GM10248 (cell line): ENCODE data around the gene NDUFB2.
"Not testable (repeated sequence)": the region's sequence is repeated elsewhere in the genome, so short reads cannot be mapped to it uniquely, and the experiment has no call there.

ENCODE experiments used
- CTCF ChIA-PET: fragments of 300-600 bp; sonication (Branson Sonifier 250); formaldehyde crosslinking; extraction: SDS; loops from one replicate; lab custom pipeline; 2021; ENCODE audit warnings: antibody characterized with exemption; lab: Yijun Ruan, JAX
- POLR2A ChIA-PET: fragments of 350-650 bp; sonication (Branson Sonifier 250); formaldehyde crosslinking; extraction: SDS; loops from one replicate; lab custom pipeline; 2020; ENCODE audit warnings: antibody characterized with exemption; lab: Yijun Ruan, JAX
- DNase-seq: peaks from one replicate; pipeline ENCODE4 v3.0.0; 2012; ENCODE audit errors: extremely low spot score
- TF ChIP-seq, protein P1 (sequence below): IDR thresholded peaks from 2 replicates; pipeline ENCODE4 v1.5.1; 2012; ENCODE audit warnings: mild to moderate bottlenecking, low read depth; ENCODE audit errors: extremely low read depth, missing control alignments, control extremely low read depth

Gene NDUFB2

DNA sequence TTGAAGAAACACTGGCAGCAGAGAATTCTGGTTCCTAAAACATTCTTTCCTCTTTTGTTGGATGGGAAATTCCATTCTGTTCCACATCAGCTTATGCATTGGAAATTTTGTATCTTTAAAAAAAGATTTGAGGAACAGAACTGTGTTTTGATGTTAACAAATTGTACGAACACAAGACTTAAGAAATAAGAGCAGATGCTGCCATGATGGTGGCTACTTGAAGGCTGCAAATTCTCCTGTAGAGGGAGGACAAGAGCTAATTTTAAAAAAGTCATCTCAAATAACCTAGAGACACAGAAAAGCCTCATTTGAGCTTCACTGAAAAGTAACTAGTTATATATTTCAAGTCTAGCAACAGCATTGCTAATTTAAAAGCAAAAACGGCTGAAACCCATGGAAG is 29.8 kb downstream of the NDUFB2 start:
- ChIA-PET POLR2A (no interaction called here), CTCF (interaction anchor here (0.8 to 1.7 kb wide), 10 partner anchors 11 to 923 kb away, joined by 3 to 11 read pairs (median 4); no protein-coding TSS in a partner anchor)
- TF ChIP-seq, protein P1, sequence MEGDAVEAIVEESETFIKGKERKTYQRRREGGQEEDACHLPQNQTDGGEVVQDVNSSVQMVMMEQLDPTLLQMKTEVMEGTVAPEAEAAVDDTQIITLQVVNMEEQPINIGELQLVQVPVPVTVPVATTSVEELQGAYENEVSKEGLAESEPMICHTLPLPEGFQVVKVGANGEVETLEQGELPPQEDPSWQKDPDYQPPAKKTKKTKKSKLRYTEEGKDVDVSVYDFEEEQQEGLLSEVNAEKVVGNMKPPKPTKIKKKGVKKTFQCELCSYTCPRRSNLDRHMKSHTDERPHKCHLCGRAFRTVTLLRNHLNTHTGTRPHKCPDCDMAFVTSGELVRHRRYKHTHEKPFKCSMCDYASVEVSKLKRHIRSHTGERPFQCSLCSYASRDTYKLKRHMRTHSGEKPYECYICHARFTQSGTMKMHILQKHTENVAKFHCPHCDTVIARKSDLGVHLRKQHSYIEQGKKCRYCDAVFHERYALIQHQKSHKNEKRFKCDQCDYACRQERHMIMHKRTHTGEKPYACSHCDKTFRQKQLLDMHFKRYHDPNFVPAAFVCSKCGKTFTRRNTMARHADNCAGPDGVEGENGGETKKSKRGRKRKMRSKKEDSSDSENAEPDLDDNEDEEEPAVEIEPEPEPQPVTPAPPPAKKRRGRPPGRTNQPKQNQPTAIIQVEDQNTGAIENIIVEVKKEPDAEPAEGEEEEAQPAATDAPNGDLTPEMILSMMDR, result peak; percentile 31
- DNase-seq, result no peak

DNA sequence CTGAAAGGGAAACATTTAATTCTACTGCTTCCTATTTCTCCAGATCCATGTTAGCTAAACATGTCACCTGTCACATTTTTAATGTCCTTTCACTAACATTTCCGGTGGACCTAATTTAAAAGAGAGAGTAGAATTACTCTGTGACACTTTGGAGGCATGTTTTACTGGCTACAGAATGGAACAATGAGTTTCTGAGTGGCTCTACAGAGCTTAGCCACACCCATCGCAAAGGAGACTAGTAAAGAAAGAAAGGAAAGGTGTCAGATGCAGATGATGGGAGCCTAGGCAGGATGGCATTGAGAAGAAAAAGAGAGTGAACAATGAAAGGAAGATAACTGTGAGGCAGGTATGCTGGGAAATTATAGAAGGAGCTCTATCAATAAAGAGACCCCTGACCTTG is 35.9 kb downstream of the NDUFB2 start:
- POLR2A ChIA-PET, result no interaction called here
- CTCF ChIA-PET, result no interaction called here
- no peak for DNase-seq
- TF ChIP-seq, protein P1, result no peak

DNA sequence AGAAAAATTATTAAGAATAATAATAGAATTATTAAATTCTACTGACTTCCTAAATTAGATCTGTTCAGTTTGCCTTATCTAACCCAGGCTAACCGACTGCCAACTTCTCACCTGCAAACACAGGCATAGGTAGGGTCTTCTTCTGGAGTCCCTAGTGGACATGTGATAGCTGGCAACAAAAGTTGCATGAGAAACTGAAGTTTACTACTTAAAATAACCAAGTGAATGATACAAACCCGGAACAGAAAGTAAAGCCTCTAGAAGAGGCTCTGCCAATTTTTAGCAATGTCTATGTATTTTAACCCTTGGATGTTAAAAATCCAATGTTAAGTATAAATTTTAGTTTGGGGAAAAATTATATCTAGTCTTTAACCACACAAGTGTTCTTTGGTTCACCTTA is 37.6 kb downstream of the NDUFB2 start:
- POLR2A ChIA-PET, result no interaction called here
- TF ChIP-seq, protein P1, result no peak
- CTCF ChIA-PET, result no interaction called here

DNA sequence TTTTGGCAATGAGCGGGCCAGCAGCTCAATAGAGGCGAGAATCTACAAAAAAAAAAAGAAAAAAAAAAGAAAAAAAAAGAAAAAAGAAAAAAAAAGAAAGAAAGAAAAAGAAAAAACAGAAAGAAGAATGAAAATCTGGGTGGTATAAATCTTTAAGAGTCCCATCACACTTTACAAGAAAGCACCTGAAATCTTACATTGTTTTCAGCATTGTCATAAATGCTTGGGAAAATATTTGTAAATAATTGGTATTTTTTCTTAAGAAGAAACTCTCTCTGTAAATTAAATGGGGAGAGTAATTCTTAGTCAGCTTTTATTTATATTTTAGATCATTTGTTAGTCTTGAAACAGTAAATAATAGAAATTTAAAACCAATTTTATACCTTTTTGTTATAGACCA is 38.2 kb downstream of the NDUFB2 start:
- ChIA-PET POLR2A (no interaction called here), CTCF (no interaction called here)
- DNase-seq, result no peak
- TF ChIP-seq, protein P1, result no peak

More for the DNA sequence above, 37.6 kb downstream of the NDUFB2 start:
- no peak for DNase-seq

DNA sequence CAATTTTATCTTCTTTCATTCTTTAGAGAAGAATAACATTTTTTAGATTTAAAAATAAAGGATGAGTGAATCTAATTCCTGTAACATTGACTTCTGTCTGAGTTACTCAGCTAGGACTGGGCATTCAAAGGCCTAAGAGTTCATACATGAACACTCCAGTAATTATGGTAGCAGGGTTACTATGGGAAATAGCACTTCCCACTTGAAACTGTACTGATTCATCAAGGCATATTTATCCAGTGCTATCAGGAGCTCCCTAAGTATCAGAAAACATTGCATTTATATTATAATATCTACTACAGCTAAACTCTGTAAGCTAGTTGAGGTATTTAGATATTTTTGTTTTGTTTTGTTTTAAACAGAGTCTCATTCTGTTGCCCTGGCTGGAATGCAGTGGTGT is 41.8 kb downstream of the NDUFB2 start:
- no peak for DNase-seq
- TF ChIP-seq, protein P1, result no peak
- POLR2A ChIA-PET, result no interaction called here
- CTCF ChIA-PET, result interaction anchor here (0.9 to 1.7 kb wide), 3 partner anchors 10 to 22 kb away, joined by 3 to 4 read pairs (median 4); no protein-coding TSS in a partner anchor

DNA sequence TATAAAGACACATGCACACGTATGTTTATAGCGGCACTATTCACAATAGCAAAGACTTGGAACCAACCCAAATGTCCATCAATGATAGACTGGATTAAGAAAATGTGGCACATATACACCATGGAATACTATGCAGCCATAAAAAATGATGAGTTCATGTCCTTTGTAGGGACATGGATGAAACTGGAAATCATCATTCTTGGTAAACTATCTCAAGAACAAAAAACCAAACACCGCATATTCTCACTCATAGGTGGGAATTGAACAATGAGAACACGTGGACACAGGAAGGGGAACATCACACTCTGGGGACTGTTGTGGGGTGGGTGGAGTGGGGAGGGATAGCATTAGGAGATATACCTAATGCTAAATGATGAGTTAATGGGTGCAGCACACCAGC is 46.7 kb downstream of the NDUFB2 start:
- DNase-seq, CTCF ChIA-PET, POLR2A ChIA-PET: not testable (repeated sequence)

DNA sequence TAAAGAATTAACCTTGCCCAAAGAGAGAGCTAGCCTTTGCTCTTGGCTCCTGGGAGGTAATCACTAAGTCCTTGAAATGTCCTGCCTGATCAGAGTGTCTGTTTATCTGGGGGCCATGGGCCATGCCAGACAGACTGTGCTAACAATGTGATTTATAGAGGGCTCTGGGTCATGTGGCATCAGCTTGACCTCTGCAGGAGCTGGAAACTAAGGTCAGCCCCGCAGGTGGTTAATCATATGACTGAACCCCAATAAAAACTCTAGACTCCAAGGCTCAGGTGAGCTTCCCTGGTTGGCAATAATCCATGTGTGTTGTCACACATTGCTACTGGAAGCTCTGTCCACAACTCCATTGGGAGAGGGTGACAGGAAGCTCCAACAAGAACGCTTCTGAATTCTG is 47.5 kb downstream of the NDUFB2 start:
- TF ChIP-seq, protein P1, result no peak
- ChIA-PET POLR2A (no interaction called here), CTCF (interaction anchor here (1.2 to 1.4 kb wide), 3 partner anchors 17 to 23 kb away, joined by 3 to 5 read pairs (median 4); no protein-coding TSS in a partner anchor)
- no peak for DNase-seq
